GM23248 (cell line): ENCODE results near the gene PTCD2.

Source experiments
- EZH2 ChIP-seq: fragments of 200-600 bp; sonication (generic); IDR thresholded peaks from 2 replicates; pipeline ENCODE4 v1.6.1; 2018; ENCODE audit warnings: antibody characterized with exemption, mild to moderate bottlenecking; ENCODE audit not compliant: insufficient read depth, poor library complexity, severe bottlenecking
- EZH2phosphoT487 ChIP-seq: fragments of 200-600 bp; sonication (generic); IDR thresholded peaks from 2 replicates; pipeline ENCODE4 v1.6.1; 2018; ENCODE audit warnings: antibody characterized with exemption, moderate library complexity, mild to moderate bottlenecking, low read depth; ENCODE audit not compliant: insufficient read depth

DNA sequence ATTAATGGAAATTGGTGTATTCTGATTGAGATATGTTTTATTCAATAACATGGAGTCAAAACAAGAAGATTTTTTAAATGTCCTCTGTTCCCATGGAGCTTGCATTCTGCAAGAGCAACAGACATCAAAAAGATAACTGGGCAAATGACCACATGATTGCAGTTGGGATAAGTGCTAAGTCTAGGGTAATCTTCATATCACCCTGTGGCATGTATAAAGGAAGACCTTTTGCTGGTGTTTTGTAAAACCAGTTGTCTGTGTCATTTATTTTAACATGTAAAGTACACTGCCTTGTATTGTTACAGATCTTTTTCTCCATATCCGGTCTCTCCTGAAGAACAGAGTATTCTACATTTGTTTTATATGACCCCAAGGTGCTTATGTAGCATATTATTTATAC, 44.0 kb downstream of the PTCD2 start:
- no peak for TF ChIP-seq EZH2
- TF ChIP-seq EZH2phosphoT487, result no peak
